ENCODE measurements around the gene SGK1.
"Not testable (repeated sequence)": the region's sequence is repeated elsewhere in the genome, so short reads cannot be mapped to it uniquely, and the experiment has no call there.

SGK1 gene

GRCh38 chr6:134245041-134245440, 72.9 kb downstream of the SGK1 start:
- no peak for DNase-seq (ENCODE audit: low read depth)
- H3K4me3 ChIP-seq (ENCODE audit: low read depth, low read length) = no peak overlapping the region
- TF ChIP-seq CTCF (IDR thresholded peaks at IDR 0.05; ENCODE audit: insufficient read depth, low read depth, low read length, missing control alignments) = no peak

GRCh38 chr6:134240665-134241431, 77.1 kb downstream of the SGK1 start:
- peak; percentile 67 for DNase-seq (ENCODE audit: low read depth)
- no peak overlapping the region for H3K4me3 ChIP-seq (ENCODE audit: low read depth, low read length)
- no peak for TF ChIP-seq CTCF (IDR thresholded peaks at IDR 0.05; ENCODE audit: insufficient read depth, low read depth, low read length, missing control alignments)

DNA sequence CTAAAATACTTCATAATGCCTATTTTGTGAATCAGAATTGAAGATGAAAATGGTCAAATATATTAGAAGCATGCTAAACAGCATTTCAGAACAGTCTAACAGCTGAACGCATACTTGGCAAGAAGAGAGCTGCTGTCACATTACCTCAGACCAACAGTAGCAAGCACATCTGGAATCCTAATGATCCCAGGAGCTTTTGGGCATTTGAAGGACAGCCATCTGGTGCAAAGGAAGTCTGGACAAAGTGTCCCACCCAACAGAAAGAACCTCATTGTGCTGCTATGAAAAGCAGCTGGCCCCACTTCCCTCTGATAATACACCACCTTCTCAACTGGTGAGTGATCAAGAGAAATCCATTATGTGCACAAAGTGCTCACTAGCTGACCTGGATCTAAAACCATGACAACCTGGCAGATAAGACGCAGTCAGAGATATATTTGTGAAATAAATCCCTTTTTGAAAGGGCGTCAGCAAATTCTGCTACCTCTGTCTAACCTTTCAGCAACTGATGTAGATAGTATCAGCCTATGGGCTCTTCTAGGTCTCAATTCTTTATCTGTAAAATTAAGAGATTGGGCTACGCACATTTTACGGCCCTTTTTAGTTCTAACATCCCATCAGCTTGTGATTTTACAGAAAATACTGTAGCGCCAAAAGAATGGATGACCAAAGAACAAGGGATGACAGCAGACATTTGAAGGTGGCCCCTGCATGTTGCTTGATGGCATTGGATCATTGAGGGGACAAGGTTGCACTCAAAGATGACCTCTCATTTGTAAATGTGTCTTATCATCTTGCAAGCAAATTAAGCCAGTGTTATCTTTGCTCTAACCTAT, 78.7 kb downstream of the SGK1 start:
- no peak overlapping the region for H3K4me3 ChIP-seq (ENCODE audit: low read depth, low read length)
- no peak for DNase-seq (ENCODE audit: low read depth)
- TF ChIP-seq CTCF (IDR thresholded peaks at IDR 0.05; ENCODE audit: insufficient read depth, low read depth, low read length, missing control alignments) = no peak

- DNase-seq (ENCODE audit: low read depth) = no peak
- H3K4me3 ChIP-seq (ENCODE audit: low read depth, low read length) = no peak overlapping the region
- TF ChIP-seq CTCF (IDR thresholded peaks at IDR 0.05; ENCODE audit: insufficient read depth, low read depth, low read length, missing control alignments) = no peak
Observed at GRCh38 chr6:134238006-134238405, 79.9 kb downstream of the SGK1 start.

- no peak overlapping the region for H3K4me3 ChIP-seq (ENCODE audit: low read depth, low read length)
- TF ChIP-seq CTCF (IDR thresholded peaks at IDR 0.05; ENCODE audit: insufficient read depth, low read depth, low read length, missing control alignments) = no peak
- peak; percentile 82 for DNase-seq (ENCODE audit: low read depth)
Observed at GRCh38 chr6:134235937-134236751, 81.8 kb downstream of the SGK1 start.

- not testable (repeated sequence) for H3K4me3 ChIP-seq (ENCODE audit: low read depth, low read length); DNase-seq (ENCODE audit: low read depth)
Observed at GRCh38 chr6:134235334-134235733, 82.6 kb downstream of the SGK1 start.

All from GM12865 (cell line).